Suppressor macrophage treated with lipopolysaccharide for 1 hour (primary cell): Measurements from ENCODE around the gene ADCY10.
"Not testable (repeated sequence)": the region's sequence is repeated elsewhere in the genome, so short reads cannot be mapped to it uniquely, and the experiment has no call there.

ENCODE experiments used
- DNase-seq, 3 donors: peaks; one replicate each; pipeline ENCODE4 v3.0.0-alpha.2; 2020 to 2022

Gene ADCY10

DNA sequence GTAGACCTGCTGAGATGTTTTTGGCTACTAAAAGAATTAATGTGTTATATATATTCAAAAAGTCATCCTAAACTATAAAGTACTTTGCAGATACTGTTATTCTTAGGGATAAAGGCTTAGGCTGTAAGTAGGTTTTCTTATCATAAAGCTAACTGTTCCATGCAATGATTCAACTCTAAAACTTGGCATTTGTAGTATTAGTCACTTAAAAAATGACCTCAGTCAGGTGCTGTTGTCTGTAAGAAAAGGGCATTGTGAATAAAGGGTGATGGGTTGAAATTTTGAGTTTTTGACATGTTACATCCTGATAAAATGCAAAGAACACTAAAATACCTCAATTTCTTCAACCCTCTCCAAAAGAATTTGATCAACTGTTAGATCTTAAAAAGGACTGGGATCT is 32.9 kb downstream of the ADCY10 start:
- DNase-seq: no peak

GRCh38 chr1:167880580-167881021 is 33.3 kb downstream of the ADCY10 start:
- DNase-seq: no peak

DNA sequence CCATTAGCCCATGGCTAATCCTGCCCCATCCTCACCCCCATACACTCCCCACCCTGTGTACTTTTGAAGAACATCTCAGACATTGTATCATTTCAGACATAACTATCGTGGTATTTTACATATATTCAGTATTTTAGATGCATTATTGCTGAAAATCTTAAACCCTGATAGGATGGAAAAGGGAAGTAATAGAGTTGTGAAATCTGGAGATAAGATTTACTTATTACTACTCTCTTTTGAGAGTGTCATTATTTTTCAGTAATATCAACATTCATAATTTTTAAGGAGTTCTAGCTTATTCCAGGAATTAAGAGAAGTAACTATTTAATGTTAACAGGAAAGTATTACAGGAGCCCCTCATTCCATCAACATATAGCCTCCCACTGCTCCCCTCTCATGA is 34.4 kb downstream of the ADCY10 start:
- no peak for DNase-seq

DNA sequence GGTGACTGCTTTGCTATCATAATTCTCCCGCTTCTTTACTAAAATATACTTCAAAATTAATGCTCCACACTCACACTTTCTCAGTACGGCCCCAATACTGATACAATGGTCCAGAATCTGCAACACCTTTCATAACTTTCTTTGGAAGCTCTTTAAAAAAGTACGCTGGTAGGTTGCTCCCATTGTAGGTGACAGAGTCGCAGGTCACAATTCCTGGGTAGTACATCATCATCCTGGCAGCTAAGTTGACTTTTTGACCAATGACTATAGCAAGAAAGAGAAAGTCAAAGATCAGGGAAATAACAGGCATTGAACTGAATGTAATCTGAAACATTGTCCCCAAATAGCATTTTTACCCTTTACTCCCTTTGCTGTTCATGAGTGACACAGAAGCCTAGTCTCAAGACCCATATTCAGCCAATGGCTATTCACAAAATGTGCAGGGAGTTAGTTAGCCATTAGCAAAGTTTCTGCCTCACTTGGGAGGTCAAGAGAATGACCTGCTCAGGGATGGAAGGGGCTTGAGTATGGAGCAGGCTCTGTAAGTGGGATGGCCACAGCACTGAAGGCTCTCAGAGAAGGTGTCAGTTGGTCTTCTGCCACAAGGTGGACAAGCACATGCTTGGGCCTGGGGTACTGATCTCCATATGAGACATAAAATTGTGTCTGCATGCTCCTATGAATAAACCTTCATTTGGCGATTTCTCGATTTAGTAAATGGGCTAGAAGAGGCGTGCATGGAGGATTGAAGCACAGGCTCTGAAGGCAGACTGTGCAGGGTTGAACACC is 35.4 kb downstream of the ADCY10 start:
- DNase-seq: no peak

DNA sequence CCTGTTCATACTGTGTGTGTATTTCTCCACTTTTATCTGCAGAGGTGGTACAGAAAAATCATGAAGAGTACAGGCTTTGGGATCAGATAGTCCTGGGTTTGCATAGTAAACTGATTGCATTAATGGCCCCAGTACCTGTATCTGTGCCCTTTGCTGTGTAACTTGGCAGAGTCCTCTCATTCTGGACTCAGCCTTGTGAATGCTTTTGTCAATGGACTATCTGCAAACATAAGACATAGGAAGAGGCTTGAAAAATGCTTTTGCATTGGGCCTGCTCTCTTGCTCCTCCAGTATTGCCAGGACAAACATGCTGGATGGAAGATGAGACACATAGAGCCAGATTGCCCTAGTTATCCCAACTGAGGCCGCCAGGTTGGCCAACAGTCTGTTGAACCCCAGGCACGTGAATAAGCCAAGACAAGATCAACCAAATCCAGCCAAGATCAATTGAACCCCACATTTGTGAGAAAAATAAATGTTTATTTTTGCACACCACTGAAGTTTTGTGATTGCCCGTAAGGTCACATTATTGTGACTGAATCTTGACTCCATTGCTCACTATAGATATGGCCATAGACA is 37.2 kb downstream of the ADCY10 start:
- DNase-seq: no peak

DNA sequence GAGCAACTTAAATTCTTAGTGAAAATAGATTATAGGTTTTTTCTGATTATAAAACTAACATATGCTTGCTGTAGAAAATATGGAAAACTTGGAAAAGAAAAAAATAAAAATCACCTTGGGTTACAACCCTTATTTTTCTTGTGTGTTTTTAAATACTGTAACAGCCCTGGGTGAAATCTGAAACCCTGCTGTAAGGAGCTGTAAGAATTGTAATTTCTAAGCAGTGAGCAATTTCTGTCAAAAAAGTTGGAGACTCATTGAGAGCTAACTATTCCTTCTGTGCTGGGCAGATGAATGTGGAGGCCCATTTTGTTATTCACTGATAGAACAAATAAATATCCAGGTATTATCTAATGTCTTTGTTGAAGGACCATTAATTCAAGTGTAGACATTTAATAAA is 42.6 kb downstream of the ADCY10 start:
- no peak for DNase-seq

- DNase-seq: not testable (repeated sequence)
These were observed 44.6 kb downstream of the ADCY10 start for GRCh38 chr1:167869157-167870001.

- DNase-seq: not testable (repeated sequence)
These were observed 47.1 kb downstream of the ADCY10 start for GRCh38 chr1:167866739-167867414.

- not testable (repeated sequence) for DNase-seq
These were observed 47.6 kb downstream of the ADCY10 start for GRCh38 chr1:167866326-167866725.

- not testable (repeated sequence) for DNase-seq
These were observed 48.1 kb downstream of the ADCY10 start for GRCh38 chr1:167865804-167866308.

DNA sequence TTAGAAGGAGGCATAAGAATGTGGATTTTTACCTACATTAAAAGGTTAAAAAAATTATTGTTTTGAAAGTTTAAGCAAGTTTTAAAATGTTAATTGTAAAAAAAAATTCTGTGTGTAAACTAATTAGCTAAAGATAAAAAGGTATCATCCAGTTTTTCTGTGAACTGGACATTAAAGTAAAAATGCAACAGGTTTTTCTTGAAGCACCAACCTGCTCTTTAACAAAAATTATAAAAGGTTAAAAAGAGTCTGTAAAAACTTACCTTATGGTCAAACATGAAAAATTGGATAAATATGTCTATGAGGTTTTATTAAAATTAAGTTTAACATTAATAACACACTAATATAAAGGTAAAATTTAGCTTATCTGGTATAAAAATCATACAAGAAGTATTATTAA is 48.7 kb downstream of the ADCY10 start:
- not testable (repeated sequence) for DNase-seq

DNA sequence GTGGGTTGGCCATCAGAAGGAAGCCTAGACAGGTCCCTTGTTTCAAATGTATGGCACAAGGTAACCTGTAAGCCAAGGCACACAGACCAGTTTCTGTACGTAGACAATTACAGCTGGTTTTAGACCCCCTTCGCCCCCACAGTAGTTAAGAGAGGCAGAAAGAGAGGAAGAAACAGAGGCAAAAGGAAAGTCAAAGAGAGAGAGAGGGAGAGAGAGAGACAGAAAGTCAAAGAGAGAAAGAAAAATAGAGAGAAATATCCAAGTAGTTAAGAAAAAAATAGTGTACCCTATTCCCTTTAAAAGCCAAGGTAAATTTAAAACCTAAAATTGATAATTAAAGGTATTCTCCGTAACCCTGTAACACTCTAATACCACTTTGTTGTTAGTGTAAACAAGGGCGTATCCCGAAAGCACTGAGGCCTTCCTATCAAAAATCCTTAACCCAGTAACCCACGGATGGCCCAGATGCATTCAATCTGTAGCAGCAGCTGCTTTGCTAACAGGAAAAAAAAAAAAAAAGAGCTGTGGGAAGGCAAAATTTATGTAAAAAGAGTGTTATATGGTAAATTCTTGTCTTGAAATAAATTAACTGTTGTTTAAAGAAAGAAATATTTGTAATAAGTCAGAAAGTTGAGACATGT is 49.4 kb downstream of the ADCY10 start:
- DNase-seq: no peak

- DNase-seq: no peak
These were observed 50.0 kb downstream of the ADCY10 start for GRCh38 chr1:167863921-167864279.

- not testable (repeated sequence) for DNase-seq
These were observed 50.6 kb downstream of the ADCY10 start for GRCh38 chr1:167863191-167863920.

- peak in 1 of 3 donors; percentile 6 for DNase-seq
These were observed 51.4 kb downstream of the ADCY10 start for GRCh38 chr1:167862432-167863076.

DNA sequence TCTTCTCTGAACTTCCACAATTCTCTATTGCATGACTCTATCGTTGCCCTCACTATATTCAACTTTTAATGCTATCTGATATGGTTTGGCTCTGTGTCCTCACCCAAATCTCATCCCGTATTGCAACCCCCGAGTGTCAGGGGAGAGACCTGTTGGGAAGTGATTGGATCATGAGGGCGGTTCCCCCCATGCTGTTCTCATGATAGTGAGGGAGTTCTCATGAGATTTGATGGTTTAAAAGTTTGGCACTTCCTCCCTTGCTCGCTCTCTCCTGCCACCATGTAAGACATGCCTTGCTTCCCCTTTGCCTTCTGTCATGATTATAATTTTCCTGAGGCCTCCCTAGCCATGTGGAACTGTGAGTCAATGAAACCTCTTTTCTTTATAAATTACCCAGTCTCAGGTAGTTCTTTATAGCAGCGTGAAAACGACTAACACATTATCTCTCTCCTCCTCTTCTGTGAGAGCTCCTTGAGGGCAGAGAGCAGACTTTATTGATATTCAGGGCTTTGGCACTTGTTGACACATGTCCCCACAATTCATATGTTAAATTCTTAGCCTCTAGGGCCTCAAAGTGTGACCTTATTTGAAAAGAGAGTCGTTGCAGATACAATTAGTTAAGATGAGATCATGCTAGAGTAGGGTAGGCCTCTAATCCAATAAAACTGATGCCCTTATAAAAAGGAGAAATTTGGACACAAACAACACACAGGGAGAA is 52.1 kb downstream of the ADCY10 start:
- no peak for DNase-seq

GRCh38 chr1:167860231-167860923 is 53.6 kb downstream of the ADCY10 start:
- no peak for DNase-seq

DNA sequence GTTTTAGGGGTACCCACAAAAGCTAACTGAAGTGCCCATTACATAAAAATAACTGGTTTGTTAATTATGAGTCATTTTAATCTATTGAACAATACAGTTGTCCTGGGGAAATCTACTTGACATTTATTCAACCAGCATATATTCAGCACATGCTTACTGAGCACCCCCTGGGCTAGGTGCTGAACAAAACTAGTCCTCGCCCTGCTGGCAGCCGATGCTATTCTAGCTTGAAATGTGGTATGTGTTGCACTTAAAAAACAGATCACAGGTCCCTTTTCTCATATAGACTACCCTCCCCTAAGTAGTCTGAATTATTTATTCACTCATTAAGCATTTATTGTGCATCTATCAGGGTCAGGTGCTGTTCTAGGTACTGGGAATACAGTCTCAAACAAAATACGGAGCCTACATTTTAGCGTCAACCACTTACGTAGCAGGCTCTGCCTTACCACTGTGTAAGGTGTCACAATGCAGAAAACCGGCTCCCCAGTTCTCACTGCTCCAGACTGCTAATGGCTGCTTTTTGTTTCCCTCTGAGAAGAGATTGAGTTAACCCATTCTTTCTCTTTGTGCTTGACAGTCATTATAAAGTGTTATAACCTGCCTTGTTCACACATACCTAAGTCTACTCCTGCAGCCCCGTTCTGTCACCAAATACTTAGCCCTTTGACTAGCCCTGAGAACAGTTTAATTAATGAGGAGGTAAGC is 57.1 kb downstream of the ADCY10 start:
- DNase-seq: no peak

- no peak for DNase-seq
These were observed 59.8 kb downstream of the ADCY10 start for GRCh38 chr1:167854184-167854583.
